ENCODE results near the gene CRHBP. TPM values are rescaled to one million over a fixed set of nuclear protein-coding genes. Genes with fewer than 3 reads are reported as not detected.

CRHBP gene
- total and polyA plus RNA-seq, 2 donors (not counting 3 experiments of a cell fraction or from before 2014, with no cell fraction given) = 0.08 to 0.51 TPM

GRCh38 chr5:77010243-77010642, 57.4 kb downstream of the CRHBP start:
- ChIA-PET POLR2A (no interaction called here), CTCF (interaction anchor here (0.6 kb wide), 1 partner anchor 142 kb away, joined by 3 read pairs; no protein-coding TSS in a partner anchor)
- no peaks in the 10 kb centered on the region for H3K9me3 ChIP-seq (replicated peaks; ENCODE audit: control insufficient read depth, insufficient read depth, low read length)
- H2AFZ ChIP-seq (ENCODE audit: low read depth, low read length) = no peak overlapping the region
- no peak for FAIRE-seq
- H3K4me2 ChIP-seq (ENCODE audit: insufficient read depth, low read length) = no peak overlapping the region
- no peak for TF ChIP-seq GATA2 (IDR thresholded peaks at IDR 0.05; ENCODE audit: insufficient read depth, insufficient read length, low read depth, low read length)
- TF ChIP-seq CTCF (IDR thresholded peaks at IDR 0.05; ENCODE audit: extremely low read depth in 1 of 2, insufficient read depth in 1 of 2, low read depth in 1 of 2, low read length in 2 of 2) = no peak
- TF ChIP-seq POLR2A (IDR thresholded peaks at IDR 0.05; ENCODE audit: low read depth, low read length) = no peak
- TF ChIP-seq EZH2 (IDR thresholded peaks at IDR 0.05; ENCODE audit: borderline replicate concordance, low read depth, low read length, severe bottlenecking) = no peak
- no peak for TF ChIP-seq FOS (IDR thresholded peaks at IDR 0.05; ENCODE audit: borderline replicate concordance, insufficient read depth, low read length)
- TF ChIP-seq JUN (IDR thresholded peaks at IDR 0.05; ENCODE audit: borderline replicate concordance, insufficient read depth, insufficient read length, low read depth) = no peak
- no peak overlapping the region for H3K4me3 ChIP-seq (replicated peaks in 1 of 3; ENCODE audit: insufficient read depth in 1 of 3, low read depth in 1 of 3, low read length in 3 of 3)
- dilution Hi-C loops (cut with MboI; ENCODE audit: extremely low pct_ligation_motif_present, low sequenced_read_pairs) = no loop called here
- intact Hi-C loops (cut with micrococcal nuclease) = no loop called here
- no peaks in the 10 kb centered on the region for H3K4me1 ChIP-seq (ENCODE audit: control insufficient read depth, extremely low read depth, insufficient read depth, low read length)
- H3K36me3 ChIP-seq (ENCODE audit: control insufficient read depth in 2 of 2, extremely low read depth in 1 of 2, insufficient read depth in 2 of 2, low read length in 2 of 2) = no peaks in the 10 kb centered on the region
- no peak for DNase-seq (ENCODE audit: low read depth, low spot score)
- H4K20me1 ChIP-seq (replicated peaks; ENCODE audit: control insufficient read depth, extremely low read depth, insufficient read depth, low read length) = no peaks in the 10 kb centered on the region
- H3K9ac ChIP-seq (replicated peaks; ENCODE audit: extremely low read depth, insufficient read depth, low read length) = no peak overlapping the region
- BruUV-seq (replicated peaks) = no TSS peak
- H3K27ac ChIP-seq (ENCODE audit: insufficient read depth, low read depth, low read length) = no peak overlapping the region
- H3K79me2 ChIP-seq (ENCODE audit: control insufficient read depth, insufficient read depth, low read length) = no peaks in the 10 kb centered on the region
- no peaks in the 10 kb centered on the region for H3K9me1 ChIP-seq (replicated peaks; ENCODE audit: control insufficient read depth, extremely low read depth, insufficient read depth, low read length)
- H3K27me3 ChIP-seq (ENCODE audit: control insufficient read depth in 2 of 2, insufficient read depth in 2 of 2, low read length in 2 of 2) = peaks cover 10 to 13% of the 10 kb centered on the region in 2 experiments

- CTCF ChIA-PET = no interaction called here
- Histone ChIP-seq H3K9me1 (replicated peaks; ENCODE audit: control insufficient read depth, extremely low read depth, insufficient read depth, low read length) (no peaks in the 10 kb centered on the region), H3K36me3 (ENCODE audit: control insufficient read depth in 2 of 2, extremely low read depth in 1 of 2, insufficient read depth in 2 of 2, low read length in 2 of 2) (no peaks in the 10 kb centered on the region), H2AFZ (ENCODE audit: low read depth, low read length) (no peak overlapping the region), H3K9ac (replicated peaks; ENCODE audit: extremely low read depth, insufficient read depth, low read length) (no peak overlapping the region), H3K79me2 (ENCODE audit: control insufficient read depth, insufficient read depth, low read length) (no peaks in the 10 kb centered on the region), H3K4me3 (replicated peaks in 1 of 3; ENCODE audit: insufficient read depth in 1 of 3, low read depth in 1 of 3, low read length in 3 of 3) (no peak overlapping the region), H3K4me1 (ENCODE audit: control insufficient read depth, extremely low read depth, insufficient read depth, low read length) (no peaks in the 10 kb centered on the region), H3K27ac (ENCODE audit: insufficient read depth, low read depth, low read length) (no peak overlapping the region), H3K4me2 (ENCODE audit: insufficient read depth, low read length) (no peak overlapping the region), H3K9me3 (replicated peaks; ENCODE audit: control insufficient read depth, insufficient read depth, low read length) (no peaks in the 10 kb centered on the region), H3K27me3 (ENCODE audit: control insufficient read depth in 2 of 2, insufficient read depth in 2 of 2, low read length in 2 of 2) (peaks cover 3 to 5% of the 10 kb centered on the region in 2 experiments), H4K20me1 (replicated peaks; ENCODE audit: control insufficient read depth, extremely low read depth, insufficient read depth, low read length) (no peaks in the 10 kb centered on the region)
- TF ChIP-seq EZH2 (IDR thresholded peaks at IDR 0.05; ENCODE audit: borderline replicate concordance, low read depth, low read length, severe bottlenecking) = no peak
- TF ChIP-seq MAX (IDR thresholded peaks at IDR 0.05; ENCODE audit: insufficient read depth, insufficient read length) = no peak
- no peak for TF ChIP-seq MYC (IDR thresholded peaks at IDR 0.05; ENCODE audit: low read depth, low read length)
- no peak for TF ChIP-seq POLR2AphosphoS5 (IDR thresholded peaks at IDR 0.05; ENCODE audit: insufficient read depth, low read depth, low read length)
- no peak for TF ChIP-seq GATA2 (IDR thresholded peaks at IDR 0.05; ENCODE audit: insufficient read depth, insufficient read length, low read depth, low read length)
- no peak for TF ChIP-seq CTCF (IDR thresholded peaks at IDR 0.05; ENCODE audit: extremely low read depth in 1 of 2, insufficient read depth in 1 of 2, low read depth in 1 of 2, low read length in 2 of 2)
- TF ChIP-seq FOS (IDR thresholded peaks at IDR 0.05; ENCODE audit: borderline replicate concordance, insufficient read depth, low read length) = no peak
- no peak for TF ChIP-seq JUN (IDR thresholded peaks at IDR 0.05; ENCODE audit: borderline replicate concordance, insufficient read depth, insufficient read length, low read depth)
- TF ChIP-seq POLR2A (IDR thresholded peaks at IDR 0.05; ENCODE audit: low read depth, low read length) = no peak
- POLR2A ChIA-PET = no interaction called here
- dilution Hi-C loops (cut with MboI; ENCODE audit: extremely low pct_ligation_motif_present, low sequenced_read_pairs) (no loop called here), intact Hi-C loops (cut with micrococcal nuclease) (no loop called here)
- FAIRE-seq = no peak
- DNase-seq (ENCODE audit: low read depth, low spot score) = no peak
- no TSS peak for BruUV-seq (replicated peaks)
These were observed 58.7 kb downstream of the CRHBP start for GRCh38 chr5:77011498-77011897.
